ENCODE measurements around the gene MAPT. TPM values are rescaled to one million over a fixed set of nuclear protein-coding genes. Genes with fewer than 3 reads are reported as not detected.
"Not testable (repeated sequence)": the region's sequence is repeated elsewhere in the genome, so short reads cannot be mapped to it uniquely, and the experiment has no call there.

Gene MAPT
- polyA plus RNA-seq, 1 experiment, result 0.16 TPM

DNA sequence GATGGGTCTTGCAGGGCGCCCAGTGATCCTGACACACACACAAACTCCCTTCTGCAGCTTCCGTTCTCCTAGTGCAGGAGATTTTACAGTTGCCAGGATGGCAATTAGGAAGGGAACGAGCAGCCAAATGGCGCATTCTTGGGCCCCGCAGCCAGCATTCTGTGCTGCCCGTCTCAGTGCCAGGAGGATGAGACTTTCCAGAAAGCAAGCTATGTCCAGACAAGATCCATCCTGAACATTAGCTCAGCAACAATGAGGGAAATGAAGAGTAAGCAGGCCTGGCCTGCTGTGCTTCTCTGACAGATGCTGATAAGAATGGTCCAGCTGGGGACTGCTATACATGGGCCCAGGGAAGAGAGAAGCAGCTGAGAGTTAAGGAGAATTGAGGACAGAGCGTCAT, 33.2 kb upstream of the MAPT start:
- no peak for DNase-seq (ENCODE audit: low read depth)
- Histone ChIP-seq H3K36me3 (ENCODE audit: control insufficient read depth, insufficient read depth, low read length) (no peaks in the 10 kb centered on the region), H3K27me3 (ENCODE audit: control insufficient read depth, insufficient read depth, low read length) (peaks cover 9% of the 10 kb centered on the region), H3K4me3 (ENCODE audit: low read depth, low read length) (no peak overlapping the region)
- POLR2A ChIA-PET, result no interaction called here
- CTCF ChIA-PET, result interaction anchor here (1.6 kb wide), 1 partner anchor 9 kb away, joined by 6 read pairs; no protein-coding TSS in a partner anchor
- TF ChIP-seq, protein P1, sequence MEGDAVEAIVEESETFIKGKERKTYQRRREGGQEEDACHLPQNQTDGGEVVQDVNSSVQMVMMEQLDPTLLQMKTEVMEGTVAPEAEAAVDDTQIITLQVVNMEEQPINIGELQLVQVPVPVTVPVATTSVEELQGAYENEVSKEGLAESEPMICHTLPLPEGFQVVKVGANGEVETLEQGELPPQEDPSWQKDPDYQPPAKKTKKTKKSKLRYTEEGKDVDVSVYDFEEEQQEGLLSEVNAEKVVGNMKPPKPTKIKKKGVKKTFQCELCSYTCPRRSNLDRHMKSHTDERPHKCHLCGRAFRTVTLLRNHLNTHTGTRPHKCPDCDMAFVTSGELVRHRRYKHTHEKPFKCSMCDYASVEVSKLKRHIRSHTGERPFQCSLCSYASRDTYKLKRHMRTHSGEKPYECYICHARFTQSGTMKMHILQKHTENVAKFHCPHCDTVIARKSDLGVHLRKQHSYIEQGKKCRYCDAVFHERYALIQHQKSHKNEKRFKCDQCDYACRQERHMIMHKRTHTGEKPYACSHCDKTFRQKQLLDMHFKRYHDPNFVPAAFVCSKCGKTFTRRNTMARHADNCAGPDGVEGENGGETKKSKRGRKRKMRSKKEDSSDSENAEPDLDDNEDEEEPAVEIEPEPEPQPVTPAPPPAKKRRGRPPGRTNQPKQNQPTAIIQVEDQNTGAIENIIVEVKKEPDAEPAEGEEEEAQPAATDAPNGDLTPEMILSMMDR (IDR thresholded peaks at IDR 0.05; ENCODE audit: insufficient read depth, low read depth, low read length), result no peak

DNA sequence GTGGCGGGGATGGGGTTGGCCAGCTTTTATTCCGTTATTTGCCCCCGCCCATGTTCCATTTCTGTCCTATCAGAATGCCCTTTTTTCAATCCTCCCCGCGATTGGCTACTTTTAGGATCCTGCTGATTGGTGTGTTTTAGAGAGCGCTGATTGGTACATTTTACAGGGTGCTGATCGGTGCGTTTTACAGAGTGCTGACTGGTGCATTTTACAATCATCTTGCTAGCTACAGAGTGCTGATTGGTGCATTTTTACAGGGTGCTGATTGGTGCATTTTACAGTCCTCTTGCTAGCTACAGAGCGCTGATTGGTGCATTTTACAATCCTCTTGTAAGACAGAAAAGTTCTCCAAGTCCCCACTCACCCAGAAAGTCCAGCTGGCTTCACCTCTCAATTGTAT, 32.2 kb upstream of the MAPT start:
- not testable (repeated sequence) for H3K36me3 ChIP-seq (ENCODE audit: control insufficient read depth, insufficient read depth, low read length)
- CTCF ChIA-PET, result interaction anchor here (0.6 to 1.6 kb wide), 2 partner anchors 10 to 1134 kb away, joined by 3 to 6 read pairs; no protein-coding TSS in a partner anchor

DNA sequence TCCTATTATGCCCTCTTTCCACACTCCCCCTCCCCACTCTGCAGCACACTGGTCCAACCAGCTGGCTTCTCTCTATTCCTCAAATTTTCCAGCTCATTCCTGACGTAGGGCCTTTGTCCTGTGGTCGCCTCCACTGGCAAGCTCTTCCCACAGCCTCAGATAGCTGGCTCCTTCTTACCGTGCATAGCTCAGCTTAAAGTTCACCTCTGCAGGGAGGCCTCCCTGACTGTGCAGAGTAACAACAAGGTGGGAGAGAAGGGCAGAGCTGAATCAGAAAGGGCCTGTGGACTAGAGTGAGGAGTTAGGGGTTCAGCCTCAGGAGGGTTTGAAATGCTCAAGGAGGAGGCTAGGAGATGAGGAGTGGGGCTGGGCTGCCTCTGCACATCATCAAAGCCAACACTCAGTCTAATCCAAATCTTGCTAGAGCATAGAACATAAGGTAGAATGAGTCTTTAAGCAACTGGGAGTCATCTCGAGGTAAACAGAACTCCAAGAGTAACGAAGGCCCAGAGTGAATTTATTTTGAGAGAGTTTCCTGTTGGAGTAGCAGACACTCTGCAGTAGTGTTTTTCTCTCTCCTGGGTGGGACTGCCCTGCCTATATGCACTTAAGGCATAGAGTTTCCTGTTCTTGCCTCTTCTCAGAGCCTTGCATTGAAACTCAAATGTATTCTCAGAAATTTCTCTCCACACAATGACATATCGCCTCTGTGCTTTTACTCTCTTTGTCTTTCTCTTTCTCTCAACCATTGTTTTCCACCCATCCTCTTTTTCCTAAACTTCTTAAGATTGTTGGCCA, 30.3 kb upstream of the MAPT start:
- H3K4me3 ChIP-seq (ENCODE audit: low read depth, low read length), result no peak overlapping the region
- CTCF ChIA-PET, result interaction anchor here (1.1 to 1.2 kb wide), 2 partner anchors 12 to 32 kb away, joined by 3 to 6 read pairs; no protein-coding TSS in a partner anchor
- H3K27me3 ChIP-seq (ENCODE audit: control insufficient read depth, insufficient read depth, low read length), result peaks cover 9% of the 10 kb centered on the region
- POLR2A ChIA-PET, result no interaction called here
- DNase-seq (ENCODE audit: low read depth), result no peak
- H3K36me3 ChIP-seq (ENCODE audit: control insufficient read depth, insufficient read depth, low read length), result no peaks in the 10 kb centered on the region
- TF ChIP-seq, protein P1 (IDR thresholded peaks at IDR 0.05; ENCODE audit: insufficient read depth, low read depth, low read length), result no peak

More for the DNA sequence above, 32.2 kb upstream of the MAPT start:
- H3K27me3 ChIP-seq (ENCODE audit: control insufficient read depth, insufficient read depth, low read length); DNase-seq (ENCODE audit: low read depth); POLR2A ChIA-PET; H3K4me3 ChIP-seq (ENCODE audit: low read depth, low read length): not testable (repeated sequence)

DNA sequence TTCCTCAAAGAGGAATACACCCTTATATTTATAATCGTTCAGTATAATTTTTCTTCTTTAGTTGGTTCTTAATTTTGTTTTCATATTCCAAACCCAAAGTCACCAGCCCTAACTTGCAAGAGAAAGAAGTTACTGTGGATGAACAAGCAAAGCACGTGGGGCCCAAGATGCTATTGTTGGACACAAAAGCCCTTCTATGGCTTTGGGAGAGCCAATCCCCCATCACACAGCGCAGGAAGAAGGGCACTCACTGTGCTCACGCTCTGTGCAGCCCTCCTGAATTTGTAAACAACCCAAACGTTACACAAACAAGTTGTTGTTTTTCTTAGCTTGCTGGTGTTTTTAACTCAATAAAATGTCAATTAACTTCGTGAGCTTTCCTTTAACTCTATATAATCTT, 27.2 kb upstream of the MAPT start:
- Histone ChIP-seq H3K27me3 (ENCODE audit: control insufficient read depth, insufficient read depth, low read length) (peaks cover 9% of the 10 kb centered on the region), H3K36me3 (ENCODE audit: control insufficient read depth, insufficient read depth, low read length) (no peaks in the 10 kb centered on the region), H3K4me3 (ENCODE audit: low read depth, low read length) (no peak overlapping the region)
- ChIA-PET CTCF (interaction anchor here (2.4 kb wide), 1 partner anchor 15 kb away, joined by 7 read pairs; no protein-coding TSS in a partner anchor), POLR2A (no interaction called here)
- TF ChIP-seq, protein P1 (IDR thresholded peaks at IDR 0.05; ENCODE audit: insufficient read depth, low read depth, low read length), result no peak
- no peak for DNase-seq (ENCODE audit: low read depth)

DNA sequence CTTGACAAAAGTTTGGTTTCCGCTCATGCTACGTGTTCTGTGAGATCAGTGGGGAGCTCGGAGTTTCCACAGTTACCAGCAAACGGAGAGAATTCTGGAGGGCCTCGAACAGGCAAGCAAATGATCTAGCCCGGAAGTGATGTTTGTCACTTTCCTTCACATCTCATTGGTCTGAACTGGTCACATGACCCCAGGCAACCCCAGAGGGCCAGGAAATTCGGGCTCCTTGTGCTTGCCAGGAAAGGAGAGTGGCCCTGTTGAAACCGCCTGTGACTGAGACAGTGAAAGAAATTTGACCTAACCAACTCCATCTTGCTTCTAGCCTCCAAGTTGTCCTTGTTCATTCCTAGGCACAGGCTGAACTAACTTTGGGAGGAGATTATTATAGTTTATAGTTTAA, 26.7 kb upstream of the MAPT start:
- CTCF ChIA-PET, result no interaction called here
- no peaks in the 10 kb centered on the region for H3K36me3 ChIP-seq (ENCODE audit: control insufficient read depth, insufficient read depth, low read length)
- no peak overlapping the region for H3K4me3 ChIP-seq (ENCODE audit: low read depth, low read length)
- no peak for DNase-seq (ENCODE audit: low read depth)
- POLR2A ChIA-PET, result no interaction called here
- TF ChIP-seq, protein P1 (IDR thresholded peaks at IDR 0.05; ENCODE audit: insufficient read depth, low read depth, low read length), result no peak
- H3K27me3 ChIP-seq (ENCODE audit: control insufficient read depth, insufficient read depth, low read length), result peaks cover 9% of the 10 kb centered on the region
